GM23338 (cell line): ENCODE data around the gene SURF1. TPM values are rescaled to one million over a fixed set of nuclear protein-coding genes. Genes with fewer than 3 reads are reported as not detected.

Source experiments
- ATAC-seq: fragments of 200-7000 bp; cut with Tn5 transposase; 3 replicates; pipeline ENCODE4 v1.9.1; 2020
- DNase-seq: peaks from one replicate; pipeline ENCODE4 v3.0.0-alpha.2; 2015; ENCODE audit warnings: low spot score
- H2AFZ ChIP-seq: fragments of 200-600 bp; sonication (generic); 2 replicates; pipeline ENCODE4 v1.8.0; 2016; ENCODE audit warnings: antibody characterized with exemption, mild to moderate bottlenecking, moderate library complexity
- H3F3A ChIP-seq: fragments of 200-600 bp; sonication (generic); replicated peaks from 2 replicates; pipeline ENCODE4 v1.8.0; 2017; ENCODE audit warnings: antibody characterized with exemption, mixed run types, low read depth
- H3K27ac ChIP-seq: fragments of 200-600 bp; sonication (generic); 2 replicates; pipeline ENCODE4 v1.6.1; 2016; ENCODE audit warnings: low read depth
- H3K27me3 ChIP-seq: fragments of 200-600 bp; sonication (generic); 2 replicates; pipeline ENCODE4 v1.8.0; 2016; ENCODE audit warnings: mild to moderate bottlenecking, mixed run types, moderate library complexity; ENCODE audit not compliant: insufficient read depth
- H3K36me3 ChIP-seq: fragments of 200-600 bp; sonication (generic); 2 replicates; pipeline ENCODE4 v1.8.0; 2016; ENCODE audit warnings: mild to moderate bottlenecking; ENCODE audit not compliant: insufficient read depth
- H3K4me1 ChIP-seq: fragments of 200-600 bp; sonication (generic); 2 replicates; pipeline ENCODE4 v1.8.0; 2016; ENCODE audit warnings: mild to moderate bottlenecking, moderate library complexity; ENCODE audit not compliant: insufficient read depth
- H3K4me2 ChIP-seq: fragments of 200-600 bp; sonication (generic); 2 replicates; pipeline ENCODE4 v1.7.1; 2017; ENCODE audit warnings: mixed run types
- H3K4me3 ChIP-seq: fragments of 200-600 bp; sonication (generic); 2 replicates; pipeline ENCODE4 v1.6.1; 2016; ENCODE audit warnings: mixed run types
- H3K79me2 ChIP-seq: fragments of 200-600 bp; sonication (generic); replicated peaks from 2 replicates; pipeline ENCODE4 v1.8.0; 2017; ENCODE audit warnings: mild to moderate bottlenecking; ENCODE audit not compliant: insufficient read depth
- H3K9me2 ChIP-seq: fragments of 200-600 bp; sonication (generic); 2 replicates; pipeline ENCODE4 v1.8.0; 2017; ENCODE audit not compliant: insufficient read depth
- H4K20me1 ChIP-seq: fragments of 200-600 bp; sonication (generic); replicated peaks from 2 replicates; pipeline ENCODE4 v1.8.0; 2017; ENCODE audit warnings: mild to moderate bottlenecking; ENCODE audit not compliant: insufficient read depth
- H3K27ac Mint-ChIP-seq: 2 replicates; pipeline ENCODE4 v1.8.0; 2020; ENCODE audit warnings: inconsistent platforms, mild to moderate bottlenecking, moderate library complexity, mixed read lengths
- H3K27me3 Mint-ChIP-seq: 3 replicates; pipeline ENCODE4 v1.8.0; 2022; ENCODE audit warnings: low read depth, mild to moderate bottlenecking, moderate library complexity, mixed read lengths, inconsistent platforms; ENCODE audit not compliant: insufficient read depth, poor library complexity
- H3K36me3 Mint-ChIP-seq: 3 replicates; pipeline ENCODE4 v1.8.0; 2021; ENCODE audit warnings: low read depth, mild to moderate bottlenecking, inconsistent platforms, moderate library complexity, mixed read lengths
- H3K4me1 Mint-ChIP-seq: 3 replicates; pipeline ENCODE4 v1.8.0; 2020; ENCODE audit warnings: mild to moderate bottlenecking, inconsistent platforms, mixed read lengths
- H3K4me3 Mint-ChIP-seq: 3 replicates; pipeline ENCODE4 v1.8.0; 2021; ENCODE audit warnings: moderate library complexity, mild to moderate bottlenecking, inconsistent platforms, mixed read lengths
- H3K9me3 Mint-ChIP-seq: 3 replicates; pipeline ENCODE4 v1.8.0; 2020; ENCODE audit warnings: moderate library complexity, mild to moderate bottlenecking, inconsistent platforms, mixed read lengths
- CTCF ChIP-seq, 2 experiments: fragments of 200-600 bp in 1 of 2; sonication (generic) in 1 of 2; conservative IDR thresholded peaks; 2 replicates each; pipeline versions ENCODE4 v1.5.1 to v1.6.1; 2016 to 2017; ENCODE audit warnings: antibody characterized with exemption in 2 of 2, low read depth in 2 of 2, mild to moderate bottlenecking in 2 of 2, moderate library complexity in 1 of 2
- EZH2phosphoT487 ChIP-seq: fragments of 200-600 bp; sonication (generic); IDR thresholded peaks from one replicate; pipeline ENCODE4 v1.8.1; 2018; ENCODE audit warnings: antibody characterized with exemption; ENCODE audit not compliant: unreplicated experiment
- REST ChIP-seq: IDR thresholded peaks from one replicate; pipeline ENCODE4 v1.6.1; 2018; ENCODE audit warnings: antibody characterized with exemption; ENCODE audit not compliant: unreplicated experiment
- ZNF462 ChIP-seq: fragments of 250-450 bp; sonication (Bioruptor Pico); IDR thresholded peaks from 2 replicates; pipeline ENCODE4 v1.5.0; 2020; ENCODE audit warnings: mild to moderate bottlenecking, moderate library complexity
- polyA plus RNA-seq: library from polyadenylated mRNA; unstranded; fragments of >200 nt; fragmentation: Nextera tagmentation; extraction: Ambion mirVana; gene quantifications from 2 replicates; pipeline ENCODE4 v1.2.1, GENCODE V29; 2016
- total RNA-seq: library from RNA; depleted of rRNA; stranded (reverse); fragments of >200 nt; shearing (Covaris generic); gene quantifications from 2 replicates; pipeline ENCODE4 v1.2.3, GENCODE V29; 2014

The SURF1 gene
- total and polyA plus RNA-seq, 2 experiments from 2014 or later = 39.1 to 52.6 TPM

- TF ChIP-seq CTCF (conservative IDR thresholded peaks at IDR 0.05; ENCODE audit: low read depth in 2 of 2) = no peak
- TF ChIP-seq ZNF462 = no peak
Measured at GRCh38 chr9:133405508-133406438, 49.5 kb upstream of the SURF1 start (continued).

- H3K4me3 ChIP-seq = no peak overlapping the region
- Mint-ChIP-seq H3K4me1 (peaks cover 3% of the 10 kb centered on the region; the same call in 2 of the 3 replicates), H3K27ac (no peak overlapping the region), H3K9me3 (no peaks in the 10 kb centered on the region; the same call in 2 of the 3 replicates), H3K4me3 (no peak overlapping the region; the same call in 2 of the 3 replicates), H3K36me3 (peaks cover 38% of the 10 kb centered on the region), H3K27me3 (peaks cover 23% of the 10 kb centered on the region)
- no peaks in the 10 kb centered on the region for H3K4me1 ChIP-seq
- no peaks in the 10 kb centered on the region for H3K79me2 ChIP-seq
- 0 out of 2 replicates have a peak, but pooled peaks cover 13% of the 10 kb centered on the region for H3F3A ChIP-seq
- no peak overlapping the region for H3K4me2 ChIP-seq
- H4K20me1 ChIP-seq = no peaks in the 10 kb centered on the region; the same call in 1 of the 2 replicates
- no peak for DNase-seq
- H3K9me2 ChIP-seq = no peaks in the 10 kb centered on the region
- no peaks in the 10 kb centered on the region for H3K27me3 ChIP-seq
- ATAC-seq = no peak
- peaks cover 6% of the 10 kb centered on the region; the same call in 1 of the 2 replicates for H3K36me3 ChIP-seq
- no peak overlapping the region for H2AFZ ChIP-seq
- H3K27ac ChIP-seq = no peak overlapping the region
- TF ChIP-seq REST = no peak
- no peak for TF ChIP-seq EZH2phosphoT487
Measured at GRCh38 chr9:133404454-133405002, 48.2 kb upstream of the SURF1 start.
